Left ventricle myocardium superior (tissue), 1 donor: Measurements from ENCODE around the gene AUNIP. TPM values are rescaled to one million over a fixed set of nuclear protein-coding genes. Genes with fewer than 3 reads are reported as not detected.

ENCODE experiments used
- ATAC-seq: fragments of 200-7000 bp; cut with Tn5 transposase; one replicate; pipeline ENCODE4 v1.9.1; 2020; ENCODE audit warnings: mild to moderate bottlenecking, moderate library complexity
- DNase-seq: peaks from one replicate; pipeline ENCODE4 v3.0.0-alpha.2; 2020
- intact Hi-C: fragments of 100-400 bp; cut with micrococcal nuclease; formaldehyde crosslinking; loops from one replicate; pipeline ENCODE4 v1.11.0; 2022
- microRNA-seq: library from miRNA; unstranded; fragments of <30 nt; microRNA quantifications from one replicate; pipeline ENCODE4 v1.2.0, GENCODE V29; 2020; ENCODE audit warnings: borderline number of aligned reads
- total RNA-seq: library from RNA; stranded (reverse); fragmentation: NEBNext Ultra II Directional; extraction: Animal tissue kit (Norgen Biotek cat#: 25700); gene quantifications from one replicate; pipeline ENCODE4 v1.2.1, GENCODE V29; 2021
- donor health status: DM: no; HTN: yes; CAD: no; lungs with severe emphysema.

Gene AUNIP
- total RNA-seq, 1 donor from 2014 or later: not detected

DNA sequence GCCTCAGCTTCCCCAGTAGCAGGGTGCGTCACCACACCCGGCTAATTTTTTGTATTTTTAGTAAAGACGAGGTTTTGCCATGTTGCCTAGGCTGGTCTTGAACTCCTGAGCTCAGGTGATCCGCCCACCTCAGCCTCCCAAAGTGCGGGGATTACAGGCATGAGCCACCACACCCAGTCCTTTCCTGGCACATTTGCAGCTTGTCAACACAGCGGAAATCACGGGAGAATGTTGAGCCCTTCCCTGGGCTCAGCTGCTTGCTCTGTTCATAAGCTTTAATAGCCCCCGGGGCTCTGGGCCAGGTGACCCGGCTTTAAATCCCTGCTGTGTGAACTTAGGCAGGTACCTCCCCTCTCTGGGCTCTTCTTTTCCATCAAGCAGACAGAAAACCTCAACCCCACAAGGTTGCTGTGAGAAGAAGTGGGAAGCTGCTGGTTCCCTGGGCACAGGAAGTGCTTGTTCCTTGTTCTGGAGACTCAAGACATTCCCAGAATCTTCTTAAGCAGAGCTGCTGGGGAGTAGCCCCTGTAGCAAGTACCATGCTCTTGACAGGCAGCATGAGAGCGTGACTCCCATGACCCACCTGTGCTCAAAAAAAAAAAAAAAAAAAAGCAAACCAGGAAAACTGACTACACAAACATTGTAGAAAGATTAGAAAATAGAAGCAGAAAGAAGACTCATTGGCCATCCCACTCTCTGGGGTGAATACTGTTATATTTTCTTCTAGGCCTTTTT, 73.8 kb downstream of the AUNIP start:
- intact Hi-C loops: no loop called here

GRCh38 chr1:25784575-25785051, 74.6 kb downstream of the AUNIP start:
- ATAC-seq (peak; percentile 90), DNase-seq (peak; percentile 77)
- intact Hi-C loops: no loop called here

More for the DNA sequence above, 73.8 kb downstream of the AUNIP start:
- no peak for DNase-seq
- no peak for ATAC-seq

Small RNA genes lying within 50 kb of the gene (microRNA-seq; reads per million reads assigned to microRNA genes)
- gene MIR3917: not detected

Other genes starting within 250 kb of the AUNIP start
- gene MAN1C1, start 242.7 kb downstream of the AUNIP start, total RNA-seq: 17.9 TPM
- gene SELENON, start 59.3 kb downstream of the AUNIP start, total RNA-seq: 46.3 TPM
- 227 TPM for gene MTFR1L, start 39.5 kb downstream of the AUNIP start, total RNA-seq
- gene PAQR7, start 16.3 kb upstream of the AUNIP start, total RNA-seq: 2.0 TPM
- gene STMN1, start 47.0 kb upstream of the AUNIP start, total RNA-seq: 21.4 TPM
- gene PAFAH2, start 138.6 kb upstream of the AUNIP start, total RNA-seq: 9.8 TPM
- gene EXTL1, start 162.3 kb upstream of the AUNIP start, total RNA-seq: 15.8 TPM
- gene SLC30A2, start 186.7 kb upstream of the AUNIP start, total RNA-seq: 6.4 TPM
- 207 TPM for gene TRIM63, start 208.2 kb upstream of the AUNIP start, total RNA-seq